Esophagus (tissue), 2 donors: Measurements from ENCODE around the gene NR1I3. TPM values are rescaled to one million over a fixed set of nuclear protein-coding genes. Genes with fewer than 3 reads are reported as not detected.

Experiments used
- H3K27ac ChIP-seq, 2 donors: one replicate each; pipeline ENCODE4 v1.5.1; 2013; ENCODE audit warnings: low read depth in 2 of 2, mild to moderate bottlenecking in 2 of 2, inconsistent platforms in 1 of 2, low read length in 1 of 2, moderate library complexity in 1 of 2
- H3K27me3 ChIP-seq, 2 donors: one replicate each; pipeline ENCODE4 v1.6.1; 2013; ENCODE audit warnings: low read length in 2 of 2, control low read depth in 1 of 2, mild to moderate bottlenecking in 1 of 2; ENCODE audit not compliant: insufficient read depth in 2 of 2, control insufficient read depth in 1 of 2
- H3K36me3 ChIP-seq, 2 donors: one replicate each; pipeline ENCODE4 v1.6.1; 2013; ENCODE audit warnings: low read length in 1 of 2; ENCODE audit not compliant: control insufficient read depth in 2 of 2, insufficient read depth in 2 of 2
- H3K4me1 ChIP-seq, 2 donors: one replicate each; pipeline ENCODE4 v1.6.1; 2013; ENCODE audit warnings: low read length in 1 of 2; ENCODE audit not compliant: control insufficient read depth in 2 of 2, insufficient read depth in 2 of 2
- H3K4me3 ChIP-seq, 2 donors: one replicate each; pipeline ENCODE4 v1.5.1; 2013; ENCODE audit warnings: low read length in 2 of 2, mild to moderate bottlenecking in 2 of 2, low read depth in 1 of 2, moderate library complexity in 1 of 2
- H3K9me3 ChIP-seq, 2 donors: one replicate each; pipeline ENCODE4 v1.6.1; 2013; ENCODE audit warnings: mild to moderate bottlenecking in 2 of 2, low read depth in 1 of 2, low read length in 1 of 2, moderate library complexity in 1 of 2; ENCODE audit not compliant: control insufficient read depth in 2 of 2, insufficient read depth in 1 of 2
- WGBS, 2 donors: extraction: QIAGEN DNeasy Blood & Tissue Kit; methylation state at CpG; one replicate each; pipeline ENCODE4 v1.1.7; 2013; 5-methylcytosine and 5-hydroxymethylcytosine counted together
- polyA plus RNA-seq, 2 donors: library from polyadenylated mRNA; stranded (reverse); fragments of 200-250 nt; gene quantifications; one replicate each; pipeline ENCODE4 v1.2.3, GENCODE V29; 2013
- donor health status: healthy with polysubstance abuse.
- donor health status: Bipolar disorder and iron deficiency.

Gene NR1I3
- under 1 TPM in 1 of 2 donors, not detected in 1; 0.07 TPM for polyA plus RNA-seq

- no peak within 1 kb of the TSS for H3K27ac ChIP-seq
- no peaks in the 10 kb centered on the region for H3K27me3 ChIP-seq
- H3K36me3 ChIP-seq: no peaks in the 10 kb centered on the region
- H3K9me3 ChIP-seq: no peaks in the 10 kb centered on the region
- 61 to 63% methylated on average over 4 of the region's 4 CpGs for WGBS, 2 donors
- no peak within 1 kb of the TSS for H3K4me3 ChIP-seq
- no peaks in the 10 kb centered on the region for H3K4me1 ChIP-seq
Observed at GRCh38 chr1:161238039-161238473, at the start of gene NR1I3. Gene NR1I3 (minus strand): TSS chr1:161238203. CDS start chr1:161236565, 1,638 bp downstream.

GRCh38 chr1:161287482-161288054 lies 49.6 kb upstream of the NR1I3 start:
- Histone ChIP-seq H3K4me1 (no peaks in the 10 kb centered on the region), H3K27me3 (no peaks in the 10 kb centered on the region), H3K4me3 (no peak overlapping the region), H3K9me3 (no peaks in the 10 kb centered on the region), H3K36me3 (no peaks in the 10 kb centered on the region), H3K27ac (no peak overlapping the region)
- WGBS, 2 donors: 79 to 93% methylated on average over 3 of the region's 3 CpGs

GRCh38 chr1:161285521-161285920 lies 47.5 kb upstream of the NR1I3 start:
- Histone ChIP-seq H3K27ac (no peak overlapping the region), H3K27me3 (no peaks in the 10 kb centered on the region), H3K36me3 (no peaks in the 10 kb centered on the region), H3K9me3 (no peaks in the 10 kb centered on the region), H3K4me3 (no peak overlapping the region), H3K4me1 (no peaks in the 10 kb centered on the region)
- WGBS, 2 donors: 63 to 83% methylated on average over 5 of the region's 5 CpGs

- H3K27me3 ChIP-seq: no peaks in the 10 kb centered on the region
Observed at GRCh38 chr1:161285113-161285512, 47.1 kb upstream of the NR1I3 start.

GRCh38 chr1:161282991-161283390 lies 45.0 kb upstream of the NR1I3 start:
- Histone ChIP-seq H3K27me3 (no peaks in the 10 kb centered on the region), H3K4me3 (no peak overlapping the region), H3K36me3 (no peaks in the 10 kb centered on the region), H3K27ac (no peak overlapping the region), H3K4me1 (no peaks in the 10 kb centered on the region), H3K9me3 (no peaks in the 10 kb centered on the region)
- 98 to 99% methylated on average over 1 of the region's 1 CpG for WGBS, 2 donors

More at GRCh38 chr1:161285113-161285512, 47.1 kb upstream of the NR1I3 start:
- H3K9me3 ChIP-seq: no peaks in the 10 kb centered on the region
- no peak overlapping the region for H3K4me3 ChIP-seq
- no peaks in the 10 kb centered on the region for H3K36me3 ChIP-seq
- 94 to 99% methylated on average over 2 of the region's 2 CpGs for WGBS, 2 donors
- H3K27ac ChIP-seq: no peak overlapping the region
- H3K4me1 ChIP-seq: no peaks in the 10 kb centered on the region

GRCh38 chr1:161274874-161275273 lies 36.9 kb upstream of the NR1I3 start:
- H3K27me3 ChIP-seq: no peaks in the 10 kb centered on the region
- H3K4me3 ChIP-seq: no peak overlapping the region
- 77 to 78% methylated on average over 3 of the region's 3 CpGs for WGBS, 2 donors
- H3K27ac ChIP-seq: no peak overlapping the region
- no peaks in the 10 kb centered on the region for H3K9me3 ChIP-seq
- H3K4me1 ChIP-seq: no peaks in the 10 kb centered on the region
- H3K36me3 ChIP-seq: no peaks in the 10 kb centered on the region

GRCh38 chr1:161273402-161273801 lies 35.4 kb upstream of the NR1I3 start:
- no peaks in the 10 kb centered on the region for H3K36me3 ChIP-seq
- no peaks in the 10 kb centered on the region for H3K9me3 ChIP-seq
- H3K4me1 ChIP-seq: no peaks in the 10 kb centered on the region
- WGBS, 2 donors: 45 to 52% methylated on average over 3 of the region's 3 CpGs
- no peaks in the 10 kb centered on the region for H3K27me3 ChIP-seq
- H3K4me3 ChIP-seq: no peak overlapping the region
- H3K27ac ChIP-seq: no peak overlapping the region

- WGBS, 2 donors: 72 to 80% methylated on average over 3 of the region's 3 CpGs
Observed at GRCh38 chr1:161267321-161267720, 29.3 kb upstream of the NR1I3 start.

GRCh38 chr1:161266836-161267235 lies 28.8 kb upstream of the NR1I3 start:
- Histone ChIP-seq H3K27ac (no peak overlapping the region), H3K4me3 (no peak overlapping the region), H3K36me3 (no peaks in the 10 kb centered on the region), H3K9me3 (no peaks in the 10 kb centered on the region), H3K27me3 (no peaks in the 10 kb centered on the region), H3K4me1 (no peaks in the 10 kb centered on the region)
- 61 to 74% methylated on average over 2 of the region's 2 CpGs for WGBS, 2 donors

More at GRCh38 chr1:161267321-161267720, 29.3 kb upstream of the NR1I3 start:
- H3K36me3 ChIP-seq: no peaks in the 10 kb centered on the region
- H3K27ac ChIP-seq: no peak overlapping the region
- no peak overlapping the region for H3K4me3 ChIP-seq
- H3K4me1 ChIP-seq: no peaks in the 10 kb centered on the region
- no peaks in the 10 kb centered on the region for H3K27me3 ChIP-seq
- H3K9me3 ChIP-seq: no peaks in the 10 kb centered on the region

GRCh38 chr1:161266202-161266601 lies 28.2 kb upstream of the NR1I3 start:
- Histone ChIP-seq H3K27ac (no peak overlapping the region), H3K36me3 (no peaks in the 10 kb centered on the region)
- 40 to 45% methylated on average over 3 of the region's 3 CpGs for WGBS, 2 donors

More at GRCh38 chr1:161266202-161266601, 28.2 kb upstream of the NR1I3 start:
- Histone ChIP-seq H3K9me3 (no peaks in the 10 kb centered on the region), H3K4me1 (peaks cover 0 to 5% of the 10 kb centered on the region in 2 donors), H3K27me3 (no peaks in the 10 kb centered on the region), H3K4me3 (no peak overlapping the region)
